H9 (cell line): ENCODE data around the gene XXYLT1. TPM values are rescaled to one million over a fixed set of nuclear protein-coding genes. Genes with fewer than 3 reads are reported as not detected.

Experiments used
- DNase-seq: peaks from one replicate; pipeline ENCODE4 v3.0.0-alpha.2; 2017
- H2AFZ ChIP-seq: one replicate; pipeline ENCODE4 v1.6.1; 2013; ENCODE audit warnings: mild to moderate bottlenecking, low read length, control low read depth, moderate library complexity
- H2AK5ac ChIP-seq: 2 replicates; pipeline ENCODE4 v1.6.1; 2013; ENCODE audit warnings: low read length, control low read depth, mixed read lengths; ENCODE audit not compliant: insufficient read length
- H2BK120ac ChIP-seq: one replicate; pipeline ENCODE4 v1.6.1; 2013; ENCODE audit warnings: low read depth, mild to moderate bottlenecking, low read length, control low read depth, inconsistent platforms; ENCODE audit not compliant: poor library complexity, severe bottlenecking
- H2BK12ac ChIP-seq: 2 replicates; pipeline ENCODE4 v1.6.1; 2013; ENCODE audit warnings: low read length, control low read depth, mixed read lengths, low read depth; ENCODE audit not compliant: insufficient read length
- H2BK15ac ChIP-seq: 2 replicates; pipeline ENCODE4 v1.6.1; 2013; ENCODE audit warnings: low read depth, low read length, control low read depth
- H2BK20ac ChIP-seq: one replicate; pipeline ENCODE4 v1.6.1; 2013; ENCODE audit warnings: low read depth, mild to moderate bottlenecking, low read length, control low read depth, inconsistent platforms; ENCODE audit not compliant: poor library complexity, severe bottlenecking
- H2BK5ac ChIP-seq: 2 replicates; pipeline ENCODE4 v1.6.1; 2013; ENCODE audit warnings: low read length, control low read depth, mixed read lengths; ENCODE audit not compliant: insufficient read length
- H3K14ac ChIP-seq: 2 replicates; pipeline ENCODE4 v1.6.1; 2013; ENCODE audit warnings: low read length, control low read depth; ENCODE audit not compliant: insufficient read depth
- H3K18ac ChIP-seq: 2 replicates; pipeline ENCODE4 v1.6.1; 2013; ENCODE audit warnings: low read depth, mild to moderate bottlenecking, mixed read lengths, low read length, control low read depth; ENCODE audit not compliant: insufficient read length
- H3K23ac ChIP-seq: 2 replicates; pipeline ENCODE4 v1.6.1; 2013; ENCODE audit warnings: low read length, control low read depth, mixed read lengths, low read depth; ENCODE audit not compliant: insufficient read length
- H3K23me2 ChIP-seq: 2 replicates; pipeline ENCODE4 v1.6.1; 2013; ENCODE audit warnings: low read depth, mild to moderate bottlenecking, mixed read lengths, low read length, control low read depth; ENCODE audit not compliant: insufficient read length, poor library complexity, severe bottlenecking
- H3K27ac ChIP-seq: 2 replicates; pipeline ENCODE4 v1.5.1; 2013; ENCODE audit warnings: low read length, control low read depth, mixed read lengths, low read depth; ENCODE audit not compliant: insufficient read length
- H3K27me3 ChIP-seq: 2 replicates; pipeline ENCODE4 v1.6.1; 2013; ENCODE audit warnings: low read length, control low read depth, inconsistent platforms; ENCODE audit not compliant: insufficient read depth
- H3K4ac ChIP-seq: 2 replicates; pipeline ENCODE4 v1.6.1; 2013; ENCODE audit warnings: low read depth, mild to moderate bottlenecking, control low read depth, inconsistent platforms, low read length, moderate library complexity
- H3K4me1 ChIP-seq: 2 replicates; pipeline ENCODE4 v1.6.1; 2013; ENCODE audit warnings: low read length, control low read depth, inconsistent platforms; ENCODE audit not compliant: insufficient read depth
- H3K4me2 ChIP-seq: 2 replicates; pipeline ENCODE4 v1.6.1; 2013; ENCODE audit warnings: low read length, control low read depth, mixed read lengths; ENCODE audit not compliant: insufficient read length, insufficient read depth
- H3K56ac ChIP-seq: 2 replicates; pipeline ENCODE4 v1.6.1; 2013; ENCODE audit warnings: low read depth, mild to moderate bottlenecking, mixed read lengths, low read length, control low read depth; ENCODE audit not compliant: insufficient read length
- H3K79me1 ChIP-seq: 2 replicates; pipeline ENCODE4 v1.6.1; 2013; ENCODE audit warnings: low read depth, mild to moderate bottlenecking, moderate library complexity, low read length, control low read depth, inconsistent platforms; ENCODE audit not compliant: insufficient read depth, poor library complexity, severe bottlenecking
- H3K79me2 ChIP-seq: 2 replicates; pipeline ENCODE4 v1.6.1; 2013; ENCODE audit warnings: low read length, control low read depth, inconsistent platforms; ENCODE audit not compliant: insufficient read depth
- H3K9ac ChIP-seq: 2 replicates; pipeline ENCODE4 v1.6.1; 2013; ENCODE audit warnings: low read length, control low read depth, mixed read lengths; ENCODE audit not compliant: insufficient read length; ENCODE audit errors: extremely low read depth
- H3K9me3 ChIP-seq: one replicate; pipeline ENCODE4 v1.6.1; 2013; ENCODE audit warnings: low read depth, low read length, inconsistent platforms; ENCODE audit not compliant: control insufficient read depth
- H3T11ph ChIP-seq: one replicate; pipeline ENCODE4 v1.6.1; 2013; ENCODE audit warnings: mild to moderate bottlenecking, low read length, control low read depth, inconsistent platforms
- H4K20me1 ChIP-seq: one replicate; pipeline ENCODE4 v1.6.1; 2013; ENCODE audit not compliant: control insufficient read depth, insufficient read length, insufficient read depth
- H4K5ac ChIP-seq: 2 replicates; pipeline ENCODE4 v1.6.1; 2013; ENCODE audit warnings: low read depth, mild to moderate bottlenecking, mixed read lengths, low read length, control low read depth; ENCODE audit not compliant: insufficient read length
- H4K8ac ChIP-seq: replicated peaks from 2 replicates; pipeline ENCODE4 v1.6.1; 2013; ENCODE audit warnings: low read length, control low read depth, mixed read lengths, low read depth; ENCODE audit not compliant: insufficient read length
- H4K91ac ChIP-seq: 2 replicates; pipeline ENCODE4 v1.6.1; 2013; ENCODE audit warnings: low read depth, mild to moderate bottlenecking, moderate library complexity, mixed read lengths, low read length, control low read depth; ENCODE audit not compliant: insufficient read length
- H3K27ac Mint-ChIP-seq, 3 experiments: 2 replicates in 2 of 3; 3 replicates in 1 of 3; pipeline ENCODE4 v1.8.0; 2020 to 2021; ENCODE audit warnings: mixed read lengths in 3 of 3, mild to moderate bottlenecking in 1 of 3, moderate library complexity in 1 of 3
- H3K27me3 Mint-ChIP-seq: 2 replicates; pipeline ENCODE4 v1.8.0; 2021; ENCODE audit warnings: low read depth, mild to moderate bottlenecking, moderate library complexity, mixed read lengths
- H3K36me3 Mint-ChIP-seq, 3 experiments: 2 replicates in 2 of 3; 3 replicates in 1 of 3; pipeline ENCODE4 v1.8.0; 2020 to 2021; ENCODE audit warnings: low read depth in 3 of 3, mixed read lengths in 3 of 3; ENCODE audit not compliant: insufficient read depth in 1 of 3
- H3K4me1 Mint-ChIP-seq, 2 experiments: 2 replicates each; pipeline ENCODE4 v1.8.0; 2020; ENCODE audit warnings: mixed read lengths in 2 of 2
- H3K4me3 Mint-ChIP-seq, 2 experiments: 2 replicates in 1 of 2; 3 replicates in 1 of 2; pipeline ENCODE4 v1.8.0; 2020 to 2021; ENCODE audit warnings: mild to moderate bottlenecking in 2 of 2, mixed read lengths in 2 of 2, moderate library complexity in 1 of 2
- H3K9me3 Mint-ChIP-seq, 2 experiments: 2 replicates in 1 of 2; 3 replicates in 1 of 2; pipeline ENCODE4 v1.8.0; 2020; ENCODE audit warnings: mild to moderate bottlenecking in 2 of 2, mixed read lengths in 2 of 2, moderate library complexity in 1 of 2
- CTCF ChIP-seq: fragments of 200-600 bp; sonication (generic); conservative IDR thresholded peaks from 3 replicates; pipeline ENCODE4 v1.8.0; 2021; ENCODE audit warnings: antibody characterized with exemption, mild to moderate bottlenecking
- WGBS: extraction: QIAGEN DNeasy Blood & Tissue Kit; methylation state at CpG from one replicate; pipeline ENCODE4 v1.1.7; 2013; ENCODE audit warnings: missing lambda C conversion rate, low lambda C conversion rate, mixed read lengths; ENCODE audit not compliant: insufficient read length; ENCODE audit errors: extremely low coverage; 5-methylcytosine and 5-hydroxymethylcytosine counted together
- total RNA-seq: library from RNA; stranded (reverse); gene quantifications from 2 replicates; pipeline ENCODE4 v1.2.1, GENCODE V29; 2021

The XXYLT1 gene
- total RNA-seq, 1 experiment from 2014 or later = 22.7 TPM

GRCh38 chr3:195245531-195245951, 25.4 kb downstream of the XXYLT1 start:
- H4K91ac ChIP-seq = no peak overlapping the region
- no peaks in the 10 kb centered on the region for H3K9me3 ChIP-seq
- H3K9me3 Mint-ChIP-seq = 0 out of 5 replicates have a peak, but pooled peaks cover 0 to 3% of the 10 kb centered on the region in 2 experiments
- H3K18ac ChIP-seq = no peak overlapping the region
- no CpG with 5 or more reads among the region's 16 CpGs for WGBS
- no peak overlapping the region for H2AK5ac ChIP-seq
- H3K4me2 ChIP-seq = no peak overlapping the region
- no peak overlapping the region for H3T11ph ChIP-seq
- H3K79me1 ChIP-seq = peaks cover 3% of the 10 kb centered on the region
- no peak overlapping the region for H3K4me3 Mint-ChIP-seq
- no peak for TF ChIP-seq CTCF
- H3K4me1 ChIP-seq = no peaks in the 10 kb centered on the region; the same call in 1 of the 2 replicates
- H3K79me2 ChIP-seq = peaks cover 3% of the 10 kb centered on the region; the same call in 1 of the 2 replicates
- H3K27ac ChIP-seq = no peak overlapping the region
- H4K8ac ChIP-seq = no peak overlapping the region
- peak overlapping the region in 1 of 3 experiments; percentile 44; a peak in 3 of 7 replicates for H3K27ac Mint-ChIP-seq
- H3K23ac ChIP-seq = no peak overlapping the region
- H3K14ac ChIP-seq = no peak overlapping the region
- no peak overlapping the region for H3K4ac ChIP-seq
- peaks cover 12 to 19% of the 10 kb centered on the region in 2 experiments for H3K4me1 Mint-ChIP-seq
- H3K9ac ChIP-seq = no peak overlapping the region
- H2BK15ac ChIP-seq = no peak overlapping the region
- no peaks in the 10 kb centered on the region for H4K20me1 ChIP-seq
- no peak overlapping the region for H2BK20ac ChIP-seq
- no peak overlapping the region for H2BK120ac ChIP-seq
- peaks cover 13 to 25% (median 25%) of the 10 kb centered on the region in 3 experiments; a peak in 6 of 7 replicates for H3K36me3 Mint-ChIP-seq
- no peak overlapping the region for H2BK5ac ChIP-seq
- no peaks in the 10 kb centered on the region; the same call in none of the 2 replicates for H3K27me3 Mint-ChIP-seq
- no peaks in the 10 kb centered on the region for H3K23me2 ChIP-seq
- H3K56ac ChIP-seq = no peak overlapping the region
- no peak for DNase-seq
- no peak overlapping the region for H4K5ac ChIP-seq
- H2AFZ ChIP-seq = no peak overlapping the region
- H2BK12ac ChIP-seq = no peak overlapping the region
- no peaks in the 10 kb centered on the region for H3K27me3 ChIP-seq
